HG03045 (cell line): Measurements from ENCODE around the gene EFL1.

Experiments used
- ATAC-seq: cut with Tn5 transposase; IDR thresholded peaks from one replicate; pipeline ENCODE4 v1.9.1; 2021; ENCODE audit warnings: mild to moderate bottlenecking, moderate library complexity; ENCODE audit not compliant: unreplicated experiment

The EFL1 gene

GRCh38 chr15:82086243-82086995 is 176.1 kb downstream of the EFL1 start:
- no peak for ATAC-seq

- ATAC-seq, result no peak
Measured at GRCh38 chr15:82081914-82082762, 180.4 kb downstream of the EFL1 start.

- no peak for ATAC-seq
Measured at GRCh38 chr15:82080774-82081173, 181.8 kb downstream of the EFL1 start.
